ENCODE measurements around the gene ANKRD50.

The ANKRD50 gene

DNA sequence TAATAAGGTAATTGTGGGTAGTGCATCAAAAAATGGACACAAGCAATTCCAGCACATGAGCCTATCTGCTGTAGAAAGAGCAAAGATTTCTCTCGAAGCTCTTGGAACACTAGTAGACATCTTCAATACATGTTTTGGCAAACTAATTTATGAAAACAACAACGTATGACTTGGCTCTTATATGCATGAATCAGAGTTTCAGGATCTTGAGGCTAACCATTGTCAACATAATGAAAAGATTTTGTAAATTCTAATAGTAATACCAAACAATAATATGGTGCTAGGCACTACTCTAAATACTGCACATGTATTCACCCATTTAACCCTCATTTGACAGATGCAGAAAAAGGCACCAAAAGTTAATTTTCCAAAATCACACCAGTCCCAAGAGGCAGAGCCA is 25.1 kb upstream of the ANKRD50 start:
- H3K36me3 ChIP-seq (ENCODE audit: insufficient read depth, low read length), result no peaks in the 10 kb centered on the region
- H3K4me3 ChIP-seq (ENCODE audit: low read depth in 1 of 2, low read length in 2 of 2), result no peak overlapping the region
- H3K9me3 ChIP-seq (ENCODE audit: low read length), result no peaks in the 10 kb centered on the region
- H3K4me1 ChIP-seq (ENCODE audit: insufficient read depth, low read length), result no peaks in the 10 kb centered on the region
- H3K9ac ChIP-seq (ENCODE audit: low read length), result no peak overlapping the region
- H3K27me3 ChIP-seq (ENCODE audit: control insufficient read depth in 1 of 2, insufficient read depth in 2 of 2, low read length in 2 of 2), result no peaks in the 10 kb centered on the region
- no peak overlapping the region for H3K27ac ChIP-seq (ENCODE audit: low read depth, low read length)

GRCh38 chr4:124736526-124736925 is 24.0 kb upstream of the ANKRD50 start:
- H3K27ac ChIP-seq (ENCODE audit: low read depth, low read length), result no peak overlapping the region
- no peaks in the 10 kb centered on the region for H3K36me3 ChIP-seq (ENCODE audit: insufficient read depth, low read length)
- no peaks in the 10 kb centered on the region for H3K4me1 ChIP-seq (ENCODE audit: insufficient read depth, low read length)
- H3K27me3 ChIP-seq (ENCODE audit: control insufficient read depth in 1 of 2, insufficient read depth in 2 of 2, low read length in 2 of 2), result no peaks in the 10 kb centered on the region
- no peak overlapping the region for H3K4me3 ChIP-seq (ENCODE audit: low read depth in 1 of 2, low read length in 2 of 2)
- no peaks in the 10 kb centered on the region for H3K9me3 ChIP-seq (ENCODE audit: low read length)
- H3K9ac ChIP-seq (ENCODE audit: low read length), result no peak overlapping the region

GRCh38 chr4:124727331-124727890 is 14.9 kb upstream of the ANKRD50 start:
- Histone ChIP-seq H3K4me1 (ENCODE audit: insufficient read depth, low read length) (no peaks in the 10 kb centered on the region), H3K36me3 (ENCODE audit: insufficient read depth, low read length) (no peaks in the 10 kb centered on the region), H3K9me3 (ENCODE audit: low read length) (no peaks in the 10 kb centered on the region), H3K27ac (ENCODE audit: low read depth, low read length) (no peak overlapping the region), H3K27me3 (ENCODE audit: control insufficient read depth in 1 of 2, insufficient read depth in 2 of 2, low read length in 2 of 2) (no peaks in the 10 kb centered on the region), H3K9ac (ENCODE audit: low read length) (no peak overlapping the region), H3K4me3 (ENCODE audit: low read depth in 1 of 2, low read length in 2 of 2) (no peak overlapping the region)

GRCh38 chr4:124726269-124726668 is 13.7 kb upstream of the ANKRD50 start:
- no peaks in the 10 kb centered on the region for H3K36me3 ChIP-seq (ENCODE audit: insufficient read depth, low read length)
- no peak overlapping the region for H3K4me3 ChIP-seq (ENCODE audit: low read depth in 1 of 2, low read length in 2 of 2)
- no peak overlapping the region for H3K9ac ChIP-seq (ENCODE audit: low read length)
- H3K27ac ChIP-seq (ENCODE audit: low read depth, low read length), result no peak overlapping the region
- no peaks in the 10 kb centered on the region for H3K27me3 ChIP-seq (ENCODE audit: control insufficient read depth in 1 of 2, insufficient read depth in 2 of 2, low read length in 2 of 2)
- no peaks in the 10 kb centered on the region for H3K9me3 ChIP-seq (ENCODE audit: low read length)
- H3K4me1 ChIP-seq (ENCODE audit: insufficient read depth, low read length), result no peaks in the 10 kb centered on the region

- Histone ChIP-seq H3K36me3 (ENCODE audit: insufficient read depth, low read length) (no peaks in the 10 kb centered on the region), H3K9me3 (ENCODE audit: low read length) (no peaks in the 10 kb centered on the region), H3K4me1 (ENCODE audit: insufficient read depth, low read length) (no peaks in the 10 kb centered on the region), H3K4me3 (ENCODE audit: low read depth in 1 of 2, low read length in 2 of 2) (no peak overlapping the region), H3K27me3 (ENCODE audit: control insufficient read depth in 1 of 2, insufficient read depth in 2 of 2, low read length in 2 of 2) (no peaks in the 10 kb centered on the region), H3K27ac (ENCODE audit: low read depth, low read length) (no peak overlapping the region), H3K9ac (ENCODE audit: low read length) (no peak overlapping the region)
These were observed 9.5 kb upstream of the ANKRD50 start for GRCh38 chr4:124722071-124722470.

GRCh38 chr4:124717101-124717500 is 4.6 kb upstream of the ANKRD50 start:
- peaks cover 7% of the 10 kb centered on the region for H3K4me1 ChIP-seq (ENCODE audit: insufficient read depth, low read length)
- H3K9ac ChIP-seq (ENCODE audit: low read length), result no peak overlapping the region
- H3K4me3 ChIP-seq (ENCODE audit: low read depth in 1 of 2, low read length in 2 of 2), result no peak overlapping the region
- H3K27me3 ChIP-seq (ENCODE audit: control insufficient read depth in 1 of 2, insufficient read depth in 2 of 2, low read length in 2 of 2), result no peaks in the 10 kb centered on the region
- H3K27ac ChIP-seq (ENCODE audit: low read depth, low read length), result no peak overlapping the region
- no peaks in the 10 kb centered on the region for H3K9me3 ChIP-seq (ENCODE audit: low read length)
- no peaks in the 10 kb centered on the region for H3K36me3 ChIP-seq (ENCODE audit: insufficient read depth, low read length)

DNA sequence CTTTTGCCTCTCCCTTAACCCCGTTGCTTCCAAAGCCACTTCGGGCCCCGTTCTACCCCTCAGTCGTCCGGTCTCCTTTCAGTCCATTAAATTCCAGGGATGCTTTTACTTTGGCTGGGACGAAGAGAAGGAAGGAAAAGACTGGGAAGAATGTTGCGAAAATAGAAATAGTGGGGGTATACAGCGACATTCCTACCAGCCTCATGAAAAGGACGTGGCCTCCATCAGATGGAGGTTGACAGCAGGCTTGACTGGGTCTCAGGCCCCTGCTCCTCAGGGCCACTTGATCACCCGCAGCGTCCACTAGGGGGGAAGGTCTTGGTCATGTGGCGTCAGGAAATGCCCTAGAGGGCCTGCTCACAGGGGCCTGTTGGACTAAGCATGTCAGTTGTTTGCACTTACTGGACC is 657 bp upstream of the ANKRD50 start:
- Histone ChIP-seq H3K4me1 (ENCODE audit: insufficient read depth, low read length) (peaks cover 22% of the 10 kb centered on the region), H3K36me3 (ENCODE audit: insufficient read depth, low read length) (no peaks in the 10 kb centered on the region), H3K9ac (ENCODE audit: low read length) (peak overlapping the region; percentile 77), H3K9me3 (ENCODE audit: low read length) (no peaks in the 10 kb centered on the region), H3K27ac (ENCODE audit: low read depth, low read length) (peak overlapping the region; percentile 66), H3K27me3 (ENCODE audit: control insufficient read depth in 1 of 2, insufficient read depth in 2 of 2, low read length in 2 of 2) (no peaks in the 10 kb centered on the region), H3K4me3 (ENCODE audit: low read depth in 1 of 2, low read length in 2 of 2) (peak overlapping the region; percentile 51 to 76)

- peak overlapping the region; percentile 77 to 89 for H3K4me3 ChIP-seq (ENCODE audit: low read depth in 1 of 2, low read length in 2 of 2)
- no peaks in the 10 kb centered on the region for H3K36me3 ChIP-seq (ENCODE audit: insufficient read depth, low read length)
- H3K9me3 ChIP-seq (ENCODE audit: low read length), result no peaks in the 10 kb centered on the region
- peak overlapping the region; percentile 55 for H3K9ac ChIP-seq (ENCODE audit: low read length)
- no peaks in the 10 kb centered on the region for H3K27me3 ChIP-seq (ENCODE audit: control insufficient read depth in 1 of 2, insufficient read depth in 2 of 2, low read length in 2 of 2)
- peaks cover 22% of the 10 kb centered on the region for H3K4me1 ChIP-seq (ENCODE audit: insufficient read depth, low read length)
- peak overlapping the region; percentile 95 for H3K27ac ChIP-seq (ENCODE audit: low read depth, low read length)
These were observed 811 bp downstream of the ANKRD50 start for GRCh38 chr4:124711471-124712371.

- no peak overlapping the region for H3K9ac ChIP-seq (ENCODE audit: low read length)
- H3K4me3 ChIP-seq (ENCODE audit: low read depth in 1 of 2, low read length in 2 of 2), result peak overlapping the region; percentile 29 to 77
- H3K27me3 ChIP-seq (ENCODE audit: control insufficient read depth in 1 of 2, insufficient read depth in 2 of 2, low read length in 2 of 2), result no peaks in the 10 kb centered on the region
- peaks cover 22% of the 10 kb centered on the region for H3K4me1 ChIP-seq (ENCODE audit: insufficient read depth, low read length)
- H3K36me3 ChIP-seq (ENCODE audit: insufficient read depth, low read length), result no peaks in the 10 kb centered on the region
- no peak overlapping the region for H3K27ac ChIP-seq (ENCODE audit: low read depth, low read length)
- no peaks in the 10 kb centered on the region for H3K9me3 ChIP-seq (ENCODE audit: low read length)
These were observed 1.6 kb downstream of the ANKRD50 start for GRCh38 chr4:124710911-124711310.

GRCh38 chr4:124710015-124710741 is 2.4 kb downstream of the ANKRD50 start:
- Histone ChIP-seq H3K4me3 (ENCODE audit: low read depth in 1 of 2, low read length in 2 of 2) (peak overlapping the region; percentile 29 to 77), H3K9ac (ENCODE audit: low read length) (no peak overlapping the region), H3K27me3 (ENCODE audit: control insufficient read depth in 1 of 2, insufficient read depth in 2 of 2, low read length in 2 of 2) (no peaks in the 10 kb centered on the region), H3K4me1 (ENCODE audit: insufficient read depth, low read length) (peaks cover 22% of the 10 kb centered on the region), H3K36me3 (ENCODE audit: insufficient read depth, low read length) (no peaks in the 10 kb centered on the region), H3K9me3 (ENCODE audit: low read length) (no peaks in the 10 kb centered on the region), H3K27ac (ENCODE audit: low read depth, low read length) (peak overlapping the region; percentile 6)

GRCh38 chr4:124708517-124709300 is 3.8 kb downstream of the ANKRD50 start:
- no peaks in the 10 kb centered on the region for H3K36me3 ChIP-seq (ENCODE audit: insufficient read depth, low read length)

More at GRCh38 chr4:124708517-124709300, 3.8 kb downstream of the ANKRD50 start:
- no peak overlapping the region for H3K27ac ChIP-seq (ENCODE audit: low read depth, low read length)
- no peak overlapping the region for H3K4me3 ChIP-seq (ENCODE audit: low read depth in 1 of 2, low read length in 2 of 2)
- no peaks in the 10 kb centered on the region for H3K27me3 ChIP-seq (ENCODE audit: control insufficient read depth in 1 of 2, insufficient read depth in 2 of 2, low read length in 2 of 2)
- peaks cover 22% of the 10 kb centered on the region for H3K4me1 ChIP-seq (ENCODE audit: insufficient read depth, low read length)
- H3K9ac ChIP-seq (ENCODE audit: low read length), result no peak overlapping the region
- H3K9me3 ChIP-seq (ENCODE audit: low read length), result no peaks in the 10 kb centered on the region

Data from muscle layer of colon (tissue), 2 donors.